K562 (cell line): ENCODE measurements around the gene SVBP. TPM values are rescaled to one million over a fixed set of nuclear protein-coding genes. Genes with fewer than 3 reads are reported as not detected.

Experiments used
- BCL6 ChIP-seq: fragments of 250-450 bp; sonication (Bioruptor Pico); IDR thresholded peaks from 2 replicates; pipeline ENCODE4 v1.4.0; 2020
- COPS2 ChIP-seq: fragments of 450-650 bp; conservative IDR thresholded peaks from 2 replicates; pipeline ENCODE4 v1.6.1; 2016; ENCODE audit warnings: mild to moderate bottlenecking, moderate library complexity
- ELF4 ChIP-seq: fragments of 450-650 bp; formaldehyde crosslinking; IDR thresholded peaks from 2 replicates; pipeline ENCODE4 v1.4.0; 2022; ENCODE audit warnings: missing genetic modification characterization
- NCOA1 ChIP-seq: fragments of 450-650 bp; IDR thresholded peaks from 2 replicates; pipeline ENCODE4 v1.6.1; 2016; ENCODE audit warnings: low read depth
- PCBP1 ChIP-seq: fragments of 200-400 bp; formaldehyde crosslinking; IDR thresholded peaks from 2 replicates; pipeline ENCODE4 v1.6.1; 2018; ENCODE audit warnings: mild to moderate bottlenecking, low read depth, low read length; ENCODE audit not compliant: poor library complexity, severe bottlenecking
- RAD51 ChIP-seq: fragments of 450-650 bp; IDR thresholded peaks from 2 replicates; pipeline ENCODE4 v1.7.1; 2016; ENCODE audit warnings: low read depth, mild to moderate bottlenecking, borderline replicate concordance
- RFX1 ChIP-seq: fragments of 450-650 bp; IDR thresholded peaks from 2 replicates; pipeline ENCODE4 v1.6.1; 2016; ENCODE audit warnings: mild to moderate bottlenecking, moderate library complexity
- ZNF263 ChIP-seq: sonication (generic); formaldehyde crosslinking; IDR thresholded peaks from 2 replicates; pipeline ENCODE4 v1.8.0; 2022; ENCODE audit warnings: mild to moderate bottlenecking, missing genetic modification reagents, borderline replicate concordance
- ZNF551 ChIP-seq: fragments of 250-450 bp; sonication (Bioruptor Pico); IDR thresholded peaks from 2 replicates; pipeline ENCODE4 v1.5.0; 2021; ENCODE audit warnings: mild to moderate bottlenecking, moderate library complexity
- polyA plus RNA-seq, 8 experiments: library from polyadenylated mRNA; depleted of rRNA in 4 of 8; stranded (reverse) in 5 of 8; unstranded in 3 of 8; fragments of >200 nt; fragmentation: Nextera tagmentation in 2 of 8; fragmentation: Illumina TruSeq in 1 of 8; extraction: Ambion mirVana in 2 of 8; extraction: Trizol in 1 of 8; gene quantifications; 2 replicates each; pipeline versions ENCODE4 v1.2.1 to v1.2.3, GENCODE V29; 2011 to 2014; ENCODE audit warnings: inconsistent platforms in 1 of 8, missing spikeins in 1 of 8
- total RNA-seq, 7 experiments: library from RNA; depleted of rRNA in 6 of 7; stranded (reverse); fragments of >200 nt in 6 of 7; fragmentation: Illumina TruSeq in 2 of 7; extraction: Trizol in 2 of 7; gene quantifications; 2 replicates each; pipeline versions ENCODE4 v1.2.1 to v1.2.3, GENCODE V29; 2011 to 2021; ENCODE audit warnings: low replicate concordance in 1 of 7
- TF ChIP-seq, protein P1 (sequence below): IDR thresholded peaks from 2 replicates; pipeline ENCODE4 v1.6.1; 2011; ENCODE audit warnings: borderline replicate concordance, low read depth, mild to moderate bottlenecking, moderate library complexity, low read length; ENCODE audit not compliant: insufficient read depth, poor library complexity, severe bottlenecking
- TF ChIP-seq, protein P2 (sequence below): fragments of 450-650 bp; IDR thresholded peaks from 2 replicates; pipeline ENCODE4 v1.6.1; 2017; ENCODE audit warnings: mild to moderate bottlenecking, moderate library complexity
- TF ChIP-seq, protein P3 (sequence below): fragments of 250-450 bp; sonication (Bioruptor Pico); IDR thresholded peaks from 2 replicates; pipeline ENCODE4 v1.8.0; 2022; ENCODE audit warnings: inconsistent platforms
- TF ChIP-seq, protein P4 (sequence below): fragments of 250-450 bp; sonication (Bioruptor Pico); IDR thresholded peaks from 2 replicates; pipeline ENCODE4 v1.5.0; 2021; ENCODE audit warnings: mild to moderate bottlenecking, moderate library complexity

The SVBP gene
- total and polyA plus RNA-seq, 9 of the 15 experiments (the other 6 are each of a cell fraction or from before 2014, with no cell fraction given): 31.7 to 49.7 (median 40.0) TPM

DNA sequence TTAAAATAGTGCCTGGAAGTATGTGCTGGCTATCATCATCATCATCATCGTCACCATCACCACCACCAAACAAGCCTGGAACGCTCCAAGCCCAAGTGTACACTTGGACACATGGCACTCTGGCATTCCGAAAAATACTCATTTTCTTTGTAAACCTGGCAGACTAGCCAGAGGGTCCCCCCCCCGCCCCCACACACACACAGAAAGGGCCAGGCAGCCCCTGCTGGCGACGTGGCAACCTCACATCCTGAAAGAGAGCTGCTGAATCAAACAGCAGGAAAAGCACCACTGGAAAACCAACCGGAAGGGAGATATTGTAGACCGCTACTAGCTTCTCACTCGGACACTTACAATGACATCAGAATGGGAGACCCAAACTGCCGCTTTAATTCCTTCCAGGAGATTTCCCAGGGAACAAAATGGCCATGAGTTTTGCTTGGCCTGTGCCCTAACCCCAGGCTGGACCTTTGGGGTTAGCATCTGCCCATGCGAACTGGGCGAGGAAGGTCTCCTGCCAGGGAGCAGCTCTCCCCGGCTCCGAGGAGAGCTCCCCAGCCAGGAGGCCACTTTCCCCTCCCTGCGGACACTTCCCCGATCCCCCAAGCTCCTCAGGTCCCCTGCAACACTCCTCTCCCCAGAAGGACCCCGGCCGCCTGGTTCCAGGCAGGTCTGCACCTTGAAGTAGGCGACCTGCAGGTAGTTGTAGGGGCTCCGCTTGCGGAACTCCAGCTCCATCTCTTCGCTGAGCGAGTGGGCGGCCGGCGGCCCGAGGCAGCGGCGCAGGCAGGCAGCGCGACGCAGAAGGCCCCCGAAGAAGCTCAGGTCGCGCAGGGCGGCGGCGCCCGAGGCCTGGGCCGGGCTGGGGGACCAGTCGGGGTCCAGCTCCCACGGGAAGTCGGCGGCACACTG is 51.1 kb downstream of the SVBP start (continued):
- TF ChIP-seq, protein P1, sequence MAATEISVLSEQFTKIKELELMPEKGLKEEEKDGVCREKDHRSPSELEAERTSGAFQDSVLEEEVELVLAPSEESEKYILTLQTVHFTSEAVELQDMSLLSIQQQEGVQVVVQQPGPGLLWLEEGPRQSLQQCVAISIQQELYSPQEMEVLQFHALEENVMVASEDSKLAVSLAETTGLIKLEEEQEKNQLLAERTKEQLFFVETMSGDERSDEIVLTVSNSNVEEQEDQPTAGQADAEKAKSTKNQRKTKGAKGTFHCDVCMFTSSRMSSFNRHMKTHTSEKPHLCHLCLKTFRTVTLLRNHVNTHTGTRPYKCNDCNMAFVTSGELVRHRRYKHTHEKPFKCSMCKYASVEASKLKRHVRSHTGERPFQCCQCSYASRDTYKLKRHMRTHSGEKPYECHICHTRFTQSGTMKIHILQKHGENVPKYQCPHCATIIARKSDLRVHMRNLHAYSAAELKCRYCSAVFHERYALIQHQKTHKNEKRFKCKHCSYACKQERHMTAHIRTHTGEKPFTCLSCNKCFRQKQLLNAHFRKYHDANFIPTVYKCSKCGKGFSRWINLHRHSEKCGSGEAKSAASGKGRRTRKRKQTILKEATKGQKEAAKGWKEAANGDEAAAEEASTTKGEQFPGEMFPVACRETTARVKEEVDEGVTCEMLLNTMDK: no peak
- TF ChIP-seq PCBP1 (no peak), COPS2 (no peak), RFX1 (no peak), NCOA1 (no peak), ZNF263 (CRISPR knock-in tag) (no peak), ELF4 (CRISPR knock-in tag) (no peak), ZNF551 (CRISPR knock-in tag) (no peak), BCL6 (CRISPR knock-in tag) (no peak), RAD51 (no peak)
- TF ChIP-seq, protein P2, sequence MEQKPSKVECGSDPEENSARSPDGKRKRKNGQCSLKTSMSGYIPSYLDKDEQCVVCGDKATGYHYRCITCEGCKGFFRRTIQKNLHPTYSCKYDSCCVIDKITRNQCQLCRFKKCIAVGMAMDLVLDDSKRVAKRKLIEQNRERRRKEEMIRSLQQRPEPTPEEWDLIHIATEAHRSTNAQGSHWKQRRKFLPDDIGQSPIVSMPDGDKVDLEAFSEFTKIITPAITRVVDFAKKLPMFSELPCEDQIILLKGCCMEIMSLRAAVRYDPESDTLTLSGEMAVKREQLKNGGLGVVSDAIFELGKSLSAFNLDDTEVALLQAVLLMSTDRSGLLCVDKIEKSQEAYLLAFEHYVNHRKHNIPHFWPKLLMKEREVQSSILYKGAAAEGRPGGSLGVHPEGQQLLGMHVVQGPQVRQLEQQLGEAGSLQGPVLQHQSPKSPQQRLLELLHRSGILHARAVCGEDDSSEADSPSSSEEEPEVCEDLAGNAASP: no peak
- TF ChIP-seq, protein P3, sequence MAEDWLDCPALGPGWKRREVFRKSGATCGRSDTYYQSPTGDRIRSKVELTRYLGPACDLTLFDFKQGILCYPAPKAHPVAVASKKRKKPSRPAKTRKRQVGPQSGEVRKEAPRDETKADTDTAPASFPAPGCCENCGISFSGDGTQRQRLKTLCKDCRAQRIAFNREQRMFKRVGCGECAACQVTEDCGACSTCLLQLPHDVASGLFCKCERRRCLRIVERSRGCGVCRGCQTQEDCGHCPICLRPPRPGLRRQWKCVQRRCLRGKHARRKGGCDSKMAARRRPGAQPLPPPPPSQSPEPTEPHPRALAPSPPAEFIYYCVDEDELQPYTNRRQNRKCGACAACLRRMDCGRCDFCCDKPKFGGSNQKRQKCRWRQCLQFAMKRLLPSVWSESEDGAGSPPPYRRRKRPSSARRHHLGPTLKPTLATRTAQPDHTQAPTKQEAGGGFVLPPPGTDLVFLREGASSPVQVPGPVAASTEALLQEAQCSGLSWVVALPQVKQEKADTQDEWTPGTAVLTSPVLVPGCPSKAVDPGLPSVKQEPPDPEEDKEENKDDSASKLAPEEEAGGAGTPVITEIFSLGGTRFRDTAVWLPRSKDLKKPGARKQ (CRISPR knock-in tag): no peak
- TF ChIP-seq, protein P4, sequence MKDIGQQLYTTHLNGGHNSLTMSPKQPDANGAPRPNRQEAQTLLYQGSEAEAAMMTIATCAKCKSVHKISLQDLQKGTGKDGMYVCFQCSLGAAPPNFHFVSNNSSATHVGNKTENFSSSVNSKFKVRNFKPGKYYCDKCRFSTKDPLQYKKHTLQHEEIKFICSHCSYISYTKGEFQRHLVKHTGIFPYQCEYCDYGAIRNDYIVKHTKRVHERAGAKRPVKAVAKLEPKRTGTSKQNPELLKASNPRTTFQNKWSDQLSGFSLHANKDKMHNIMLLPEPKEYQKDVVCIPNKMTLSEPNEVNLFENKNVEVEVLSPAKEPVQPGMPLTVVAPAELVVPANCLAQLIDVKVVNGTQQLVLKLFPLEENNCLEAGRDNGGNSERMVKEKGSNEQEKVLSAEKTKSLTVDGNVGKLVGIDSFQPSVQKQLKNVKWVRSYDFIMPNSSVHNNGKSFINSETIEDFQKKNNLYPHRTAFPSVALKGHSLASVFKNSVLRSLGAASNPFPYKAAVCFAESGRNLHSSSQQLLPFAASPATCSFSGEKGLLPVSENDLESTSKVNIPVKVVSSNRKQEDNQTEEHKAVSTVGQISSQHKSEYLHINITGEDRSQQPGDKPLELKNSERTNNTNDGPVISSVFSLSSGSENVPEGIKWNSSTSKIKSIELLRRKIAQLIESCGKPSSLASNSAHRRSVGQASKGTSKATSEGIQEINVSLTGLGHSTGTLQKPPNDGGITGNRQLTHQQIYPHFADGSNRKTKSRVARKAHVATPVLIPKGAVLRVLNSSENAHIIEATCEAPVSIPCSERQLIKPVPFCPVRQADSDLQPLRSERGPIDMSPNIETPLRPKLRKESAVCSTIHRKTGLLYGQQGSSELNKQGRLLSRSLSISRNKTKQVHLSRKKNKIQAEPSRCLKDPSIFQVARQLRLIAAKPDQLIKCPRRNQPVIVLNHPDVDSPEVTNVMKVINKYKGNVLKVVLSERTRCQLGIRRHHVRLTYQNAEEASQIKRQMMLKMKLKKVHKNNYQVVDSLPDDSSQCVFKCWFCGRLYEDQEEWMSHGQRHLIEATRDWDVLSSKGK (CRISPR knock-in tag): no peak
